H9 (cell line): ENCODE data around the gene SASH3. TPM values are rescaled to one million over a fixed set of nuclear protein-coding genes. Genes with fewer than 3 reads are reported as not detected.
A peak's percentile ranks its signal among the peaks of the same experiment; 100 is the strongest.

ENCODE experiments used
- DNase-seq: peaks from one replicate; pipeline ENCODE4 v3.0.0-alpha.2; 2017
- H2AFZ ChIP-seq: one replicate; pipeline ENCODE4 v1.6.1; 2013; ENCODE audit warnings: mild to moderate bottlenecking, low read length, control low read depth, moderate library complexity
- H2AK5ac ChIP-seq: 2 replicates; pipeline ENCODE4 v1.6.1; 2013; ENCODE audit warnings: low read length, control low read depth, mixed read lengths; ENCODE audit not compliant: insufficient read length
- H2BK120ac ChIP-seq: one replicate; pipeline ENCODE4 v1.6.1; 2013; ENCODE audit warnings: low read depth, mild to moderate bottlenecking, low read length, control low read depth, inconsistent platforms; ENCODE audit not compliant: poor library complexity, severe bottlenecking
- H2BK12ac ChIP-seq: 2 replicates; pipeline ENCODE4 v1.6.1; 2013; ENCODE audit warnings: low read length, control low read depth, mixed read lengths, low read depth; ENCODE audit not compliant: insufficient read length
- H2BK15ac ChIP-seq: 2 replicates; pipeline ENCODE4 v1.6.1; 2013; ENCODE audit warnings: low read depth, low read length, control low read depth
- H2BK20ac ChIP-seq: one replicate; pipeline ENCODE4 v1.6.1; 2013; ENCODE audit warnings: low read depth, mild to moderate bottlenecking, low read length, control low read depth, inconsistent platforms; ENCODE audit not compliant: poor library complexity, severe bottlenecking
- H2BK5ac ChIP-seq: 2 replicates; pipeline ENCODE4 v1.6.1; 2013; ENCODE audit warnings: low read length, control low read depth, mixed read lengths; ENCODE audit not compliant: insufficient read length
- H3K14ac ChIP-seq: 2 replicates; pipeline ENCODE4 v1.6.1; 2013; ENCODE audit warnings: low read length, control low read depth; ENCODE audit not compliant: insufficient read depth
- H3K18ac ChIP-seq: 2 replicates; pipeline ENCODE4 v1.6.1; 2013; ENCODE audit warnings: low read depth, mild to moderate bottlenecking, mixed read lengths, low read length, control low read depth; ENCODE audit not compliant: insufficient read length
- H3K23ac ChIP-seq: 2 replicates; pipeline ENCODE4 v1.6.1; 2013; ENCODE audit warnings: low read length, control low read depth, mixed read lengths, low read depth; ENCODE audit not compliant: insufficient read length
- H3K23me2 ChIP-seq: 2 replicates; pipeline ENCODE4 v1.6.1; 2013; ENCODE audit warnings: low read depth, mild to moderate bottlenecking, mixed read lengths, low read length, control low read depth; ENCODE audit not compliant: insufficient read length, poor library complexity, severe bottlenecking
- H3K27ac ChIP-seq: 2 replicates; pipeline ENCODE4 v1.5.1; 2013; ENCODE audit warnings: low read length, control low read depth, mixed read lengths, low read depth; ENCODE audit not compliant: insufficient read length
- H3K27me3 ChIP-seq: 2 replicates; pipeline ENCODE4 v1.6.1; 2013; ENCODE audit warnings: low read length, control low read depth, inconsistent platforms; ENCODE audit not compliant: insufficient read depth
- H3K4ac ChIP-seq: 2 replicates; pipeline ENCODE4 v1.6.1; 2013; ENCODE audit warnings: low read depth, mild to moderate bottlenecking, control low read depth, inconsistent platforms, low read length, moderate library complexity
- H3K4me1 ChIP-seq: 2 replicates; pipeline ENCODE4 v1.6.1; 2013; ENCODE audit warnings: low read length, control low read depth, inconsistent platforms; ENCODE audit not compliant: insufficient read depth
- H3K4me2 ChIP-seq: 2 replicates; pipeline ENCODE4 v1.6.1; 2013; ENCODE audit warnings: low read length, control low read depth, mixed read lengths; ENCODE audit not compliant: insufficient read length, insufficient read depth
- H3K56ac ChIP-seq: 2 replicates; pipeline ENCODE4 v1.6.1; 2013; ENCODE audit warnings: low read depth, mild to moderate bottlenecking, mixed read lengths, low read length, control low read depth; ENCODE audit not compliant: insufficient read length
- H3K79me1 ChIP-seq: 2 replicates; pipeline ENCODE4 v1.6.1; 2013; ENCODE audit warnings: low read depth, mild to moderate bottlenecking, moderate library complexity, low read length, control low read depth, inconsistent platforms; ENCODE audit not compliant: insufficient read depth, poor library complexity, severe bottlenecking
- H3K79me2 ChIP-seq: 2 replicates; pipeline ENCODE4 v1.6.1; 2013; ENCODE audit warnings: low read length, control low read depth, inconsistent platforms; ENCODE audit not compliant: insufficient read depth
- H3K9ac ChIP-seq: 2 replicates; pipeline ENCODE4 v1.6.1; 2013; ENCODE audit warnings: low read length, control low read depth, mixed read lengths; ENCODE audit not compliant: insufficient read length; ENCODE audit errors: extremely low read depth
- H3K9me3 ChIP-seq: one replicate; pipeline ENCODE4 v1.6.1; 2013; ENCODE audit warnings: low read depth, low read length, inconsistent platforms; ENCODE audit not compliant: control insufficient read depth
- H3T11ph ChIP-seq: one replicate; pipeline ENCODE4 v1.6.1; 2013; ENCODE audit warnings: mild to moderate bottlenecking, low read length, control low read depth, inconsistent platforms
- H4K20me1 ChIP-seq: one replicate; pipeline ENCODE4 v1.6.1; 2013; ENCODE audit not compliant: control insufficient read depth, insufficient read length, insufficient read depth
- H4K5ac ChIP-seq: 2 replicates; pipeline ENCODE4 v1.6.1; 2013; ENCODE audit warnings: low read depth, mild to moderate bottlenecking, mixed read lengths, low read length, control low read depth; ENCODE audit not compliant: insufficient read length
- H4K8ac ChIP-seq: replicated peaks from 2 replicates; pipeline ENCODE4 v1.6.1; 2013; ENCODE audit warnings: low read length, control low read depth, mixed read lengths, low read depth; ENCODE audit not compliant: insufficient read length
- H4K91ac ChIP-seq: 2 replicates; pipeline ENCODE4 v1.6.1; 2013; ENCODE audit warnings: low read depth, mild to moderate bottlenecking, moderate library complexity, mixed read lengths, low read length, control low read depth; ENCODE audit not compliant: insufficient read length
- H3K27ac Mint-ChIP-seq, 3 experiments: 2 replicates in 2 of 3; 3 replicates in 1 of 3; pipeline ENCODE4 v1.8.0; 2020 to 2021; ENCODE audit warnings: mixed read lengths in 3 of 3, mild to moderate bottlenecking in 1 of 3, moderate library complexity in 1 of 3
- H3K27me3 Mint-ChIP-seq: 2 replicates; pipeline ENCODE4 v1.8.0; 2021; ENCODE audit warnings: low read depth, mild to moderate bottlenecking, moderate library complexity, mixed read lengths
- H3K36me3 Mint-ChIP-seq, 3 experiments: 2 replicates in 2 of 3; 3 replicates in 1 of 3; pipeline ENCODE4 v1.8.0; 2020 to 2021; ENCODE audit warnings: low read depth in 3 of 3, mixed read lengths in 3 of 3; ENCODE audit not compliant: insufficient read depth in 1 of 3
- H3K4me1 Mint-ChIP-seq, 2 experiments: 2 replicates each; pipeline ENCODE4 v1.8.0; 2020; ENCODE audit warnings: mixed read lengths in 2 of 2
- H3K4me3 Mint-ChIP-seq, 2 experiments: 2 replicates in 1 of 2; 3 replicates in 1 of 2; pipeline ENCODE4 v1.8.0; 2020 to 2021; ENCODE audit warnings: mild to moderate bottlenecking in 2 of 2, mixed read lengths in 2 of 2, moderate library complexity in 1 of 2
- H3K9me3 Mint-ChIP-seq, 2 experiments: 2 replicates in 1 of 2; 3 replicates in 1 of 2; pipeline ENCODE4 v1.8.0; 2020; ENCODE audit warnings: mild to moderate bottlenecking in 2 of 2, mixed read lengths in 2 of 2, moderate library complexity in 1 of 2
- CTCF ChIP-seq: fragments of 200-600 bp; sonication (generic); conservative IDR thresholded peaks from 3 replicates; pipeline ENCODE4 v1.8.0; 2021; ENCODE audit warnings: antibody characterized with exemption, mild to moderate bottlenecking
- WGBS: extraction: QIAGEN DNeasy Blood & Tissue Kit; methylation state at CpG from one replicate; pipeline ENCODE4 v1.1.7; 2013; ENCODE audit warnings: missing lambda C conversion rate, low lambda C conversion rate, mixed read lengths; ENCODE audit not compliant: insufficient read length; ENCODE audit errors: extremely low coverage; 5-methylcytosine and 5-hydroxymethylcytosine counted together
- total RNA-seq: library from RNA; stranded (reverse); gene quantifications from 2 replicates; pipeline ENCODE4 v1.2.1, GENCODE V29; 2021

SASH3 gene
- total RNA-seq, 1 experiment from 2014 or later, result not detected

DNA sequence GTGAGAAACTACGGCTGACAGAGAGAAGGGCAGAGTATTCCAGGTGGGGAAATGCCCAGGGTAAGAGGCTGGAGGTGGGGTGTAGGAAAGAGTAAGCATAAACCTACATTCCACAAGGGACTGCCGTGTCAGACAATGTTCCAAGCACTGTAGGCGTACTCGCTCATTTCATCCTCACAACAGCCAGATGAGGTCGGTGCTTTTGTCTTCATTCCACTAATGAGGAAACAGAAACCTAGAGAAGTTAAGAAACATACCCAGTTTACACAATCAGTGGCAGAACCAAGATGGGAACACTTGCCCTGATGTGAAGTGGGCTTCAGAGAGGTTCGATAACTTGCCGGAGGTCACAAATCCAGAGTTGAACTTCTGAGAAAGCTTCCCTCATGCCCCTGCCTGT, 4.6 kb downstream of the SASH3 start:
- peaks cover 0 to 57% of the 10 kb centered on the region in 2 experiments; a peak in 2 of 5 replicates for H3K9me3 Mint-ChIP-seq
- Histone ChIP-seq H2BK20ac (no peak overlapping the region), H2BK5ac (no peak overlapping the region), H3K23ac (no peak overlapping the region), H2BK120ac (no peak overlapping the region), H3K9ac (no peak overlapping the region), H2AFZ (no peak overlapping the region), H3K18ac (no peak overlapping the region), H3T11ph (no peak overlapping the region), H3K14ac (no peak overlapping the region), H4K91ac (no peak overlapping the region), H2BK15ac (no peak overlapping the region), H4K8ac (no peak overlapping the region), H3K56ac (no peak overlapping the region), H3K4ac (no peak overlapping the region), H3K79me1 (no peaks in the 10 kb centered on the region), H4K20me1 (no peaks in the 10 kb centered on the region), H3K27me3 (no peaks in the 10 kb centered on the region), H3K4me1 (no peaks in the 10 kb centered on the region; the same call in 1 of the 2 replicates), H3K4me2 (no peak overlapping the region), H3K79me2 (no peaks in the 10 kb centered on the region), H3K23me2 (no peaks in the 10 kb centered on the region), H3K9me3 (no peaks in the 10 kb centered on the region), H2AK5ac (no peak overlapping the region), H2BK12ac (no peak overlapping the region), H3K27ac (no peak overlapping the region), H4K5ac (no peak overlapping the region)
- no peaks in the 10 kb centered on the region; a peak in 1 of 4 replicates for H3K4me1 Mint-ChIP-seq
- no peak overlapping the region for H3K4me3 Mint-ChIP-seq
- no CpG with 5 or more reads among the region's 7 CpGs for WGBS
- peak overlapping the region in 1 of 3 experiments; percentile 40; a peak in 1 of 7 replicates for H3K27ac Mint-ChIP-seq
- H3K36me3 Mint-ChIP-seq, result peaks cover 0 to 6% (median 0%) of the 10 kb centered on the region in 3 experiments; a peak in 1 of 7 replicates
- DNase-seq, result no peak
- no peak for TF ChIP-seq CTCF
- H3K27me3 Mint-ChIP-seq, result peaks cover 11% of the 10 kb centered on the region
